Measurements from ENCODE around the gene UBXN6. TPM values are rescaled to one million over a fixed set of nuclear protein-coding genes. Genes with fewer than 3 reads are reported as not detected.

The UBXN6 gene
- 78.9 and 206 TPM in 2 replicates for total RNA-seq

GRCh38 chr19:4457654-4458395, at the start of gene UBXN6:
Gene UBXN6 (minus strand): TSS chr19:4457794. CDS start chr19:4457697, 97 bp downstream.

GRCh38 chr19:4472174-4472974, 14.8 kb upstream of the UBXN6 start, which contains the start of gene HDGFL2:
Gene HDGFL2 (plus strand): TSS chr19:4472297. CDS start chr19:4472351, 54 bp downstream.

GRCh38 chr19:4402171-4403004, 55.2 kb downstream of the UBXN6 start, which contains the start of gene CHAF1A:
Gene CHAF1A (plus strand): TSS chr19:4402640. CDS start chr19:4402763, 123 bp downstream.

GRCh38 chr19:4400135-4400936, 57.3 kb downstream of the UBXN6 start, which contains the start of gene SH3GL1:
Gene SH3GL1 (minus strand): TSS chr19:4400547. CDS start chr19:4400368, 179 bp downstream.

Other genes with a start within 250 kb of the UBXN6 start
- gene EBI3, start 228.3 kb downstream of the UBXN6 start, total RNA-seq: 0.18 and 3.4 TPM in 2 replicates
- 14.1 and 14.6 TPM in 2 replicates for gene YJU2, start 210.7 kb downstream of the UBXN6 start, total RNA-seq
- not detected in 2 replicates for gene SHD, start 178.5 kb downstream of the UBXN6 start, total RNA-seq
- gene TMIGD2, start 155.4 kb downstream of the UBXN6 start, total RNA-seq: not detected in 2 replicates
- gene FSD1, start 153.2 kb downstream of the UBXN6 start, total RNA-seq: 3.1 and 6.7 TPM in 2 replicates
- 1.8 and 2.6 TPM in 2 replicates for gene STAP2, start 119.0 kb downstream of the UBXN6 start, total RNA-seq
- gene MPND, start 114.2 kb downstream of the UBXN6 start, total RNA-seq: 1.3 and 3.4 TPM in 2 replicates
- 105 and 109 TPM in 2 replicates for gene SH3GL1, start 57.2 kb downstream of the UBXN6 start, total RNA-seq
- gene CHAF1A, start 55.2 kb downstream of the UBXN6 start, total RNA-seq: 4.5 and 12.5 TPM in 2 replicates
- gene HDGFL2, start 14.5 kb upstream of the UBXN6 start, total RNA-seq: 52.2 and 53.9 TPM in 2 replicates
- gene PLIN4, start 60.7 kb upstream of the UBXN6 start, total RNA-seq: 0.32 and 0.72 TPM in 2 replicates
- gene PLIN5, start 77.4 kb upstream of the UBXN6 start, total RNA-seq: 1.3 TPM in 2 replicates
- gene LRG1, start 82.2 kb upstream of the UBXN6 start, total RNA-seq: 1.3 and 2.6 TPM in 2 replicates
- 9.7 and 15.3 TPM in 2 replicates for gene SEMA6B, start 101.9 kb upstream of the UBXN6 start, total RNA-seq
- 5.0 and 7.2 TPM in 2 replicates for gene TNFAIP8L1, start 181.7 kb upstream of the UBXN6 start, total RNA-seq
- gene MYDGF, start 212.5 kb upstream of the UBXN6 start, total RNA-seq: 129 and 160 TPM in 2 replicates

Measured in cardiac atrium fibroblast (primary cell).